Measurements from ENCODE around the gene EXOC3L4.
"Not testable (repeated sequence)": the region's sequence is repeated elsewhere in the genome, so short reads cannot be mapped to it uniquely, and the experiment has no call there.

EXOC3L4 gene

GRCh38 chr14:103111232-103111868 lies 16.8 kb downstream of the EXOC3L4 start:
- TF ChIP-seq POLR2A (IDR thresholded peaks at IDR 0.05; ENCODE audit: low read length) (no peak), GATA1 (IDR thresholded peaks at IDR 0.05; ENCODE audit: low read depth, low read length) (no peak)
- no peak for DNase-seq

- TF ChIP-seq POLR2A (IDR thresholded peaks at IDR 0.05; ENCODE audit: low read length) (no peak), GATA1 (IDR thresholded peaks at IDR 0.05; ENCODE audit: low read depth, low read length) (no peak)
- DNase-seq: no peak
Observed at GRCh38 chr14:103112400-103113243, 18.1 kb downstream of the EXOC3L4 start.

DNA sequence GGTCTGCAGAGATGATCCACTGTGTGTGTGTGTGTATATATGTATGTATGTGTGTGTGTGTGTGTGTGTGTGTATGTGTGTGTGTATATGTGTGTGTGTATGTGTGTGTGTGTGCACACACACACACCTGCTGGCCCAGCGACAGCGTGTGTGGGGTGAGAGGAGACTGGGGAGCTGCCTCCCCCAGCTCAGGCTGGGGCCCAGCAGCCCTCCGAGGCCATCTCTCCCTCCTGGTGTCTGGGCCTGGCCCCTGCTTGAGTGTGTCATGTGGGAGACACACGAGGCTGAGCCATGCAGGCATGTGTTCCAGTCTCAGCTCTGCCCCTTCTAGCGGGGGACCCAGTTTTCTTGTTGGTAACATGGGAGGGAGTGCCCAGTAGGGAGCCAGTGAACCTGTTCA lies 18.8 kb downstream of the EXOC3L4 start:
- DNase-seq: no peak
- TF ChIP-seq POLR2A (IDR thresholded peaks at IDR 0.05; ENCODE audit: low read length) (no peak), GATA1 (IDR thresholded peaks at IDR 0.05; ENCODE audit: low read depth, low read length) (no peak)

DNA sequence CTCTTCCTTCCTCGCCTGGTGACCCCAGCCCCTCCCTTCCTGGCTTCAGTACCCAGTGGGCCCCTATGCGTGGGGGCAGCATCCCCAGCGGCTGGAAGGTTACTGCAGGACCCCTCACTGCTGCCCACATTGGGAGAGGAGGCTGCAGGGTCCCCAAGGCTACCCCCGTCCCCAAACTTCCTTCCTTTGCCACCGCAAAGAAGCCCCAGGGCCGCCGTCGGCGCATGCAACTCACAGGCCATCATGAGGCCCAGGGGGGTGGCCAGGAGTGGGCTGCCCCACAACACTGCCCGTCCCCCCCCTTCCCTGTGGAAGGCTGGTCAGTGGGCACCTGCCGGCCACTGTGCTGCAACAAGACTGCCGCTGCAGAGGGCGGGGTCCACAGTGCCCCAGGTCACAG lies 19.2 kb downstream of the EXOC3L4 start:
- TF ChIP-seq POLR2A (IDR thresholded peaks at IDR 0.05; ENCODE audit: low read length) (no peak), GATA1 (IDR thresholded peaks at IDR 0.05; ENCODE audit: low read depth, low read length) (no peak)
- DNase-seq: no peak

GRCh38 chr14:103115086-103115679 lies 20.7 kb downstream of the EXOC3L4 start:
- DNase-seq: not testable (repeated sequence)

GRCh38 chr14:103115845-103116572 lies 21.5 kb downstream of the EXOC3L4 start:
- no peak for TF ChIP-seq GATA1 (IDR thresholded peaks at IDR 0.05; ENCODE audit: low read depth, low read length)
- TF ChIP-seq POLR2A (IDR thresholded peaks at IDR 0.05; ENCODE audit: low read length): no peak
- DNase-seq: no peak

GRCh38 chr14:103116636-103117035 lies 22.1 kb downstream of the EXOC3L4 start:
- TF ChIP-seq POLR2A (IDR thresholded peaks at IDR 0.05; ENCODE audit: low read length) (no peak), GATA1 (IDR thresholded peaks at IDR 0.05; ENCODE audit: low read depth, low read length) (no peak)
- no peak for DNase-seq

- not testable (repeated sequence) for DNase-seq
Observed at GRCh38 chr14:103117499-103117898, 23.0 kb downstream of the EXOC3L4 start.

DNA sequence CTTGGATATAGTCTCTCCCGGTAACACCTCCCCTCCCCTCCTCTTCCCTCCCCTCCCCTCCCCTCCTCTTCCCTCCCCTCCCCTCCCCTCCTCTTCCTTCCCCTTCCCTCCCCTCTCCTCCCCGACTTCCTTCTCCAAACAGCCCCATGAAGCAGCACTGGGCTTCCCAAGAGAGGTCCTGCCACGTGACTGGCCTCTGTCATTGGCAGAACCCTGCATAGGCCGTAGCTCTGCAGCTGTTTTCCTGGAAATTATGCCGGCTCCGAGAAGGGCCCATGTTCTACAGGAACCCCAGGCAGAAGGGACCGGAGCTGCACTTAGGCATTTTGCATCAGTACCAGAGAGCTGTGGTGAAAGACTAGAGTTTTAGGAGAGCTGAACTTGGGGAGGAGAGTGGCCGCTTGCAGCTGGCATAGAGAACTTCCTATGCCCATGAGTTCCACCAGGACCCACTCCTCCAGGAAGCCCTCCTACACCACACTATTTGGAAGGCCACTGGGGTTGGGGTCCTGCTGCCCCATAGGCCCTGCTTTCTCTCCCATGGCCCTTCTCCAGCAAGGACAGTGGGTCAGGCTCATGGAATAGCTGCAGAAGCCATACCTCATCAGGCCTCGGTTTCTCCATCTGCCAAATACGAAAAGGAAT lies 23.6 kb downstream of the EXOC3L4 start:
- DNase-seq: no peak
- no peak for TF ChIP-seq GATA1 (IDR thresholded peaks at IDR 0.05; ENCODE audit: low read depth, low read length)
- no peak for TF ChIP-seq POLR2A (IDR thresholded peaks at IDR 0.05; ENCODE audit: low read length)

- TF ChIP-seq POLR2A (IDR thresholded peaks at IDR 0.05; ENCODE audit: low read length) (no peak), GATA1 (IDR thresholded peaks at IDR 0.05; ENCODE audit: low read depth, low read length) (no peak)
- peak in 1 of 2 experiments; percentile 11 for DNase-seq
Observed at GRCh38 chr14:103118663-103119404, 24.3 kb downstream of the EXOC3L4 start.

DNA sequence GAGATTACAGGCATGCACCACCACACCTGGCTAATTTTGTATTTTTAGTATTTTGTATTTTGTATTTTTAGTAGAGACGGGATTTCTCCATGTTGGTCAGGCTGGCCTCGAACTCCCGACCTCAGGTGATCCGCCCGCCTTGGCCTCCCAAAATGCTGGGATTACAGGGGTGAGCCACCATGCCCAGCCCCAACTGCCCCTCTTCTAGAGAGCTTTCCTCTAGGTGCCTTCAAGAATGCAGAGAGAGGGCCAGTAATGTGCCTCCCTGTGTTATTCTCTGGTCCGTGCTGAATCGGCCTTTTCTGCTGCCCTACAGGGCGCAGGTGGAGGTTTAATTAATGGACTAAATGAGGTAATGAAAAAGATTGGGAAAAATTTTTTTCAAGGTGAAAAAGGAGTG lies 25.0 kb downstream of the EXOC3L4 start:
- not testable (repeated sequence) for DNase-seq

DNA sequence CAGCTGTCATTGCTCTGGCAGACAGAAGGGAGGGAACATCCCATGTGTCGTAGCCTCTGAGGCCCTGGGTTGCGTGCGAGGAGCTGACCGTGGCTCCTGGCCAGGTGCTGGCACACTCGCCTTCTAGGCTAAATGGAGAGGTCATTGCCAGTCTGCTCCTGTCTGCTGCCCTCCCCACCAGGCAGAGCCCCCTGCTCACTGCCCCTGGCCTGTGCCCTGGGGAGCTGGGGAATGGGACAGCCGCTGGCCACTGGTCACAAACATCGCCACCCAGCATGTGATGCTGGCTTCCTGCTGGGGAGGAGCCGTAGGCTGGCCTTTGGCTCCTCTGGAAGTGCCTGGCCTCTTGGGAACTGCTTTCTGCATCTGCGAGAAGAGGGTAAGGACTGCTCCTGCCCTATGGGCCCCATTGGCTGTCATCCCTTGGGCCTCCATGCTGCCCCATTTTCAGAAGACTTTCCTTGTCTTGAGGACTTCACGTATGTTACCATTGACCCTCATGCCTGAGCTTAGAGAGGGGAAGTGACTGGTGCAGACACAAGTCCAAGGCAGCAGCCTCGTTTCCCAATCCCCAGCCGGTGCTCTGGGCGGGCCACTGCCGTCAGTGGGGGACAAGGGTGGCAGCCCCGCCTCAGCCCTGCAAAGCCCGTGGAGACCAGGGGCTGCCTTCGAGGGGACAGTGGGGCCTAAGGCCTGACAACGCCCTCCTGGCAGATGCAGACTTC lies 26.8 kb downstream of the EXOC3L4 start:
- no peak for DNase-seq
- TF ChIP-seq POLR2A (IDR thresholded peaks at IDR 0.05; ENCODE audit: low read length) (no peak), GATA1 (IDR thresholded peaks at IDR 0.05; ENCODE audit: low read depth, low read length) (no peak)
